GM19240 (cell line): ENCODE results near the gene SEC22C.

ENCODE experiments used
- DNase-seq: peaks from one replicate; pipeline ENCODE4 v3.0.0; 2011; ENCODE audit warnings: low spot score; ENCODE audit not compliant: insufficient read length

Gene SEC22C

GRCh38 chr3:42535981-42536784, 45.6 kb downstream of the SEC22C start:
- DNase-seq, result peak; percentile 41

GRCh38 chr3:42533161-42533897, 48.4 kb downstream of the SEC22C start:
- no peak for DNase-seq

GRCh38 chr3:42532229-42532628, 49.5 kb downstream of the SEC22C start:
- DNase-seq, result no peak

- no peak for DNase-seq
These were observed 50.3 kb downstream of the SEC22C start for GRCh38 chr3:42531470-42531869.

GRCh38 chr3:42530073-42530472, 51.7 kb downstream of the SEC22C start:
- no peak for DNase-seq

GRCh38 chr3:42529468-42529867, 52.3 kb downstream of the SEC22C start:
- DNase-seq, result no peak

- no peak for DNase-seq
These were observed 54.3 kb downstream of the SEC22C start for GRCh38 chr3:42527368-42527917.

GRCh38 chr3:42526616-42527367, 55.0 kb downstream of the SEC22C start:
- DNase-seq, result no peak

- DNase-seq, result no peak
These were observed 55.9 kb downstream of the SEC22C start for GRCh38 chr3:42525736-42526345.

- DNase-seq, result no peak
These were observed 56.6 kb downstream of the SEC22C start for GRCh38 chr3:42525212-42525611.

GRCh38 chr3:42524751-42525150, 57.0 kb downstream of the SEC22C start:
- DNase-seq, result no peak

- no peak for DNase-seq
These were observed 60.9 kb downstream of the SEC22C start for GRCh38 chr3:42520906-42521305.

GRCh38 chr3:42520336-42520735, 61.4 kb downstream of the SEC22C start:
- DNase-seq, result no peak

- DNase-seq, result no peak
These were observed 62.2 kb downstream of the SEC22C start for GRCh38 chr3:42519568-42519962.

- no peak for DNase-seq
These were observed 62.8 kb downstream of the SEC22C start for GRCh38 chr3:42518800-42519567.

- no peak for DNase-seq
These were observed 64.7 kb downstream of the SEC22C start for GRCh38 chr3:42517117-42517516.

- no peak for DNase-seq
These were observed 65.3 kb downstream of the SEC22C start for GRCh38 chr3:42516443-42516842.

GRCh38 chr3:42515976-42516375, 65.8 kb downstream of the SEC22C start:
- no peak for DNase-seq

GRCh38 chr3:42515391-42515916, 66.3 kb downstream of the SEC22C start:
- DNase-seq, result no peak

- DNase-seq, result no peak
These were observed 66.9 kb downstream of the SEC22C start for GRCh38 chr3:42514876-42515275.
